GM18526 (cell line): ENCODE data around the gene VWA8.

Experiments
- POLR2A ChIP-seq: IDR thresholded peaks from 3 replicates; pipeline ENCODE4 v1.6.1; 2011; ENCODE audit not compliant: insufficient read length; ENCODE audit errors: extremely low read depth

The VWA8 gene

DNA sequence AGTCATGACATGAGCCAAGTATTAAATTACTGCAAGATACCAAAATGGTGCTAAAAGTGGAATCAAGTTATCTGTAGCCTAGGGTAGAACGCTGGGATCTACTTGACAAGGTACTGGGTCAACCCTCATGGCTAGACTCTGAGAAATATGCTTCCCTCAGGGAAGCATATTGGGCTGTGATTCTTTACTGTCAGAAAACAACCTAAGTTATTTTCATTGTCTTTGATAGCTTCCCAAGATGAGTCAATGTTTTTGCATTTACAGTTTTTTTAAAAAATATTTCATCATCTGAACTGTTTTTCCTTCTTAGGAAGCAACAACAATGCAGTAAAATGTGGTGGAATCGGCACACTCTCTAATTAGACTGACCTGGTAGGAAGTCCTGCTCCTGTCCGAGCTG is 285.6 kb downstream of the VWA8 start:
- TF ChIP-seq POLR2A: no peak

DNA sequence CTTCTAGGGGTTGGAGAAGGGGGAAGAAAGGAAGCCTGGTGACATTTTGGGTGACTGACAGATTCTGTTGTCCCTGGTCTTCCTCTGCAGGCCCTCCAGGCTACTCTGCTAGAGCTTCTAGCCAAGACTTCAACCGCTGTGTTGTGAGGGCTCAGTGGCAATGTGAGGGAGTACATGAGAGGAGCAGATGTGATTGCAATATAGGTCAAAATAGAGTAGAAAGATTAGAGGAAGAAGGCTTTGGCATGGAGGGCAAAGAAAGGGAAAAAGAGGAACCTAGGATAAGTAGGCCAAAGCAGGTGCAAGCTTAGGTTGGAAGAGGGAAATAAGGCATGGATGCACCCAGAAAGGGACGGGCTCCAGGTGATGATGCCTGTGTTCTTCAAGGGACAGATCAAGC is 286.7 kb downstream of the VWA8 start:
- TF ChIP-seq POLR2A: no peak

DNA sequence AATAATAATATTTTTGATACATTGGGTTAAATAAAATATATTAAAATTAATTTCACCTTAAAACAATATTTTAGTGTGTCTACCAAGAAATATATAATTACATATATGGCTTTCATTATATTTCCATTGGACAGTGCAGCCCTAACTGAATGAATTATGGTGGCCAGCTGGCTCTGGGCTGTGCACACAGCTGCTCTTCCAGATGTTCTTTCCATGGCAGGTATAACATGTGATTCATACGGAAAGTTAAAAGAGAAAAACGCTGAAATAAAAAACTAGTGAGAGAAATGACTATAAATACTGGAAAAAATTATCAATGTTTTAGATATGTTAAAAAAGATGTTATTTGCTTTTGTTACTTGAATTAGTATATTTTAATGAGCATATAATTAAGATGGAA is 287.3 kb downstream of the VWA8 start:
- TF ChIP-seq POLR2A: no peak

DNA sequence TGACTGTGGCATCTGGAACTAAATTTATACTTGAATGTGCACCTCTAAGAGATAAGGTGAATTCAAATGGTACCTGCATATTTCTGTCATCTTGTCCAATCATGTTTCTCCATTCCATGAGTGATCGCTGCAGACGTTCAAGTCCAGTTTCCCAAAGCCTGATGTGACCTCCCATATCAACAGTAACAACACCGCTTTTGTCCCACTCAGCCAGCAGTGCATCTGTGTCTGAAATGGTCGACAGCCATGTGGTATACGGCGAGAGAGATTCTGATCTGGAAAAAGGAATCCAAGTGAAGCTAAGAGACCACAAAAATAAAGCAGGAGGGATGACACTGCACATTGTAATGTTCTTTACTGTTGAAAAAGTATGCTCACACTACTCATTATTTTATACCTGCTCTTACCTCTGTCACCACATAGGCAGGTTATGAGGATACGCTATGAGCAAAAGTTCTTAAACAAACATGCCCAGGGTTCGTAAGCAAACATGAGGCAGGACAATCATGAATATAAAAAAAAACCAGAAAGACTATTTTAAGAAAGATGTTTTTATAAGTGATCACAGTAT is 290.0 kb downstream of the VWA8 start:
- no peak for TF ChIP-seq POLR2A

DNA sequence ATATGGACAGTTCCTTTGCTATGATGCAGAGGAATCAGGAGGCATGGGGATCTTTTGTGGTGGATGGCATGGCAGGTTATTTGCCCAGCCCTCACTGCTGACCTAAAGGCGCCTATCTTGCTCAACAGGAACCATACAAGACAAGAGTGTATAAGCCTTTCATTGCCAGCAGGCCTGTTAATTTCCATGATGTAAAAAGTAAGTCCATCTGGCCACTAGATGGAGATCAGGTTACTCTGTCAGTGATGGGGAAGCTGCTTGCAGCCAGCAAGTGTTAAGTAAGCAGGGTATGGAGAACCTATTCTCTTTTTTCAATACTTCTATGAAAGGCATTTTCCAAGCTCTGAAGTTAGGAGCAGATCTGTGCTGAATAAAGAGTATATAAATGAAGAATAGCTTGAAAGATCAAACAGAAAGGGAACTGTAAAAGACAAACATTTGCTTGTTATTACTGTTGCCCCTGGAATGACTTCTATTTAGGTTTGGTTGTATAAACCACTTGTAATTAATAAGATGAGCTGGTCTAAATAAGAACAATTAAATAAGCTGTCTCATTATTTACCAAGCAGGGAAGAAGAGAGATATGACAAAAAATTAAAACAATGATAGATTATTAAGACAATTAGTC is 292.7 kb downstream of the VWA8 start:
- TF ChIP-seq POLR2A: no peak

DNA sequence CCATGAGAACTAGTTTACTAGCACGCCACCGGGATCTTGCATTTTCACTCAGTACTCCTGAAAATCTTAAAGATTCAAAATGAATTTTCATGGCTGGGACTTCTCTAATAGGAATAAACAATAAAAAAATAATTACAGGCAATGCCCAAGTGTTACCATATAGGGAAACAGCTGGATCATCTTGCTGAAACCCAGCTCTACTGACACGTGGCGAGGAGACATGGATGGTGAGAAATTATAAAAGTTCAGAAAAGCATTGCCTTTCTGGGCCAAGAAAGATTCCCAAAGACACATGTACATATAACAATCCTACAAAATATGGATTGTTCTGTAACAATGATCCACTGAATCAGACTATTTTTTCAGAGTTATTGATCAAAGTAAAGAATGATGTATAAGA is 294.3 kb downstream of the VWA8 start:
- TF ChIP-seq POLR2A: no peak

DNA sequence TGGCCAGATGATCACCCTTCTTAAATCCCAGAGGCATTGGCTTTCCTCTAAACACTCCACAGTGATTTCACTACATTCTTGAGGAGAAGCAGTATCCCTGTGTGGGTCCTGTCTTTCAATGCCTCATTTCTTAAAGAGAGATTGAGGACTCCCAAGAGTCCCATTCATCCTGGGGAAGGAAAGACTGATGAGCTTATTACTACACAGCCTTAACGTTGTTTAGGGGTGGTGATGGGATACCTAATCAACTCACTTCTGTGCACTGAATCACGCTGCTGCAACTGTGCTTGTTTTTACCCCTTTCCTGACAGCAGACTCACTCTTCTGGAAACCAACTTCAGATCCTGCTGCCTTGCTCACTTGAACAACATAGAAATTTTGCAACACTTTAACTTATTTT is 300.5 kb downstream of the VWA8 start:
- no peak for TF ChIP-seq POLR2A

DNA sequence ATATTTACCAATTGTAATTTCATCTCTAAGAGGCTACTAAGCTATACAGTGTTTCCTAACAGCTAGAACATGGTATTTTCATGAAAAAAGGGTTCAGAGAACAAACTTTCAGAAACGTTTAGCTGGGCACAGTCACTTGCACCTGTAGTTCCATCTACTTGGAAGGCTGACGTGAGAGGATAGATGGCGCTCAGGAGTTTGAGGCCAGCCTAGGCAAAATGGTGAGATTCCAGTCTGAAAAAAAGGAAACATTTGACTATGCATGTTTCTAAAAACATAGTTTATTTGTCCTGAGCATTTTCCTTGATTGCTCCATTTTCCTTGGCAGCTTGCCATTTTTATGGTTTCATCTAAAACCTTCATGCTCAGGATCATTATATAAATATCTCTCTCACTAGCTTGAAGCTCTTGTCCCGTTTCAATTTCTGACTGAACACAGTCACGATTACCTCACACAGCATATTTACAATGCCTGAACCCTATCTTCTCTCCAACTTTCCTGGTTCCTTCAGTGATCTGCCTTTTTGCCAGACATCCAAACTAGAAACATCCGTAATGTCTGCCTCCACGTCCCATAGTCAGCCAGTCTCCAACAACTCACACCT is 302.8 kb downstream of the VWA8 start:
- TF ChIP-seq POLR2A: no peak

DNA sequence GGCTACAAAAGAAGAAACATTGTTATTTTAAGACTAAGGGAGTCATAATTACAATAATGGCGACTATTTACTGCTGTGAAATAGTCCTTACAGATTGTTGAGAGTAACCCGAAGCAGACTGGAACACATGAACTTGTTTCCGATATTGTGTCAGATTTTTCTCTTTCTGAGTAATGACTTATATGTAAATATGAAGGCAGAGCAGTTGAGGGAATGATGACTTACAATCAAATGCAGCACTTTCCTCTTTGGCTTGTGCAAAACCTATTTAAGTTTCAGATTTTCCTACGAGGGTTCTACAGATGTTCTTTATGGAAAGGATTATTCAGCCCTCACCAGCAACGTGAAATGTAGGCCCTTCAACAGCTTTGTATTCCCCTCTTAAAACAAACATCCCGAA is 304.9 kb downstream of the VWA8 start:
- no peak for TF ChIP-seq POLR2A

DNA sequence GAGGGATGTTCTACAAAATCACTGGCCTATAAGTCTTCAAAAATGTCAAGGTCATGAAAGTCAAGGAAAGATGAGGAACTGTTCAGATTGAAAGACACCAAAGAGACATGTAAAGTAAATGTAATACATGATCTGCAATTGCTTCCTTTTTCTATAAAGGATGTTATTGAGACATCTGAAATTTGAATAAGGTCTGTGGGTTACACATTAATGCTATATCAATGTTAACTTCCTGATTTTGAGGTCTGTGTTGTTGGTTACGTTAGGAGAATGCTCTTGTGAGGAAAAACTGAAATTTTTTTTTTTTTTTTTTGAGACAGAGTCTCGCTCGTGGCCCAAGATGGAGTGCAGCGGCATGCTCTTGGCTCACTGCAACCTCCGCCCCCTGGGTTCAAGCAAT is 306.1 kb downstream of the VWA8 start:
- TF ChIP-seq POLR2A: no peak

DNA sequence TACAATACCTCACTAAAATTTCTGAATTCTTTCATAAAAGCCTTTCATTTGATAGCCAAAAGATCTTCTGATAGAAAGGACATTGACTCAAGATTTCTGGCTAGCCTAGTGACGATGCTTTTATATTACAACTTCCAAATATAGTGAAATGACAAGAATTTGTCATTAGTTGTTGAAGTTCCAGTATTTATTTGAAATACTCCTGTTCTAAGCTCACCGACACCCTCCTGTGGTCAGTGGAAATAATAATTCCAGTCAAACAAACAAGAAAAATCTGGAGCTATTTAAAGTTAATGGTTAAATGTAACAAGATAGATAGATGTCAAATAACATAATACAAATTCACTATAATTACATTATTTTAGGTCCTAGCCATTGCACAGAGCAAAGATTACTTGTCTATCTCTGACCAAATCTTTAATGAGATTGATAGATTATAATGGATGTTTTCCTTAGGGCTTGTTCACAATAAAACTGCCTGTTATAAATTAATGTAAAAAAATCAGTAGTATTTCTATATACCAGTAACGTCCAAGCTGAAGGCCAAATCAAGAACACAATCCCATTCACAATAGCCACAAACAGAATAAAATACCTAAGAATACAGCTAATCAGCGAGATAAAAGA is 308.1 kb downstream of the VWA8 start:
- no peak for TF ChIP-seq POLR2A

DNA sequence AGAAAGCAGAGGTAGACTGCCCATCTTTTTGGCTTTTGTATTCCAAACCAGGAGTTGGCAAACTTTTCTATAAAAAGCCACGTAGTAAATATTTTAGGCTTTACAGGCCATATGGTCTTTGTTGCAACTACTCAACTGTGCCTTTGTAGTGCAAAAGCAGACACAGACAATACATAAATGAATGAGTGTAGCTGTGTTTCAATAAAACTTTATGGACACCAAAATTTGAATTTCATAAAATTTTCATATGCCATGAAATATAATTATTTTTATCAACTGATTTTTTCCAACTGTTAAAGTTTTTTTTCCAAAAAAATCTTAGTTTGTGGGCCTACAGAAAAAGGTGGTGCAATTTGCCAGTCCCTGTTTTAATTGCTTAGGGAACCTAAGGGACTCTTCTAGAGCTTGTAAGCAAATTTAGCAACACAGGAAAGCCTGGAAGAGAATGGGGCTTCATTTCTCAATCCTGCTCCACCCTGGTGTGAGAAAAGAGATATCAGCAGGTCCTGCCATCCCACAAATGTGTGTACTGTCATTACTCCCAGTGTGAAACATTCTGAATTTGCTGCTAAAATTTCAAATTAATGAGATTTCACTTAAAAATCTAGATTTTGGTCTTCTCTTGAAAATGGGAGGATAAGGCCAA is 309.4 kb downstream of the VWA8 start:
- TF ChIP-seq POLR2A: no peak

DNA sequence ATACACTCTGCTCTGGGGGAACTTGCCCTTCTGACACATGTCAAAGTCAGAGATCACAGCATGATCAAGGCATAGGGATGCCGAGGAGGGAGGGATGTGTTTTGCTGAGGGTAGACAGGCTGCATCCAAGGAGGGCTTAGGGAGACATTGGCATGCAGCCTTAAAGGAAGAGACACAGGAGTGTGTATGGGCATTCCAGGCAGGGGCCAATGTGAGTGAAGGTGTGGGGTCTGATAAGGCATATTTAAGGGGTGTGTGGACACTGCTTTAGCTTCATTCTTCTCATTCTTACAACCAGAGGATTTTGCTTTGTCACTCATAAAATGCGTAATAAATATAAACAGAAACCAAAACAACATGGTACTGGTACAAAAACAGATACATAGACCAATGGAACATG is 310.2 kb downstream of the VWA8 start:
- no peak for TF ChIP-seq POLR2A

DNA sequence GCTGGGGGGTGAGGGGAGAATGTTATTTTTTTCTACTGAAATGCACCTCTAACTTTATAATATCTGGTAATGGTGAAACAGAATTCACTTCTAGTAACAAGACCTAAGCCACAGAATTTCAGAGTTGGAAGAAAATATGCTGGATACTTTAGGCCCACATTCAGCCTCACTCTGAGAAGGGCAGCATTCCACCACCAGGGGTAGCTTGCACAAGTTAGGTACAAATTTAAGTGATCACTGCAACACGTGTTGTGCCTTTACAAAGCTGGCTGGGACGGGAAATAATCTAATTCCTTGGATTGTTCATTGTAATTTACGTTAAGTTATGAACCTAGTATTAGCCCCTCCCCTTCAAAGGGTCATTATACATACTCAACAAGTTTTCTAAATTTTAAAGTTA is 311.2 kb downstream of the VWA8 start:
- TF ChIP-seq POLR2A: no peak

DNA sequence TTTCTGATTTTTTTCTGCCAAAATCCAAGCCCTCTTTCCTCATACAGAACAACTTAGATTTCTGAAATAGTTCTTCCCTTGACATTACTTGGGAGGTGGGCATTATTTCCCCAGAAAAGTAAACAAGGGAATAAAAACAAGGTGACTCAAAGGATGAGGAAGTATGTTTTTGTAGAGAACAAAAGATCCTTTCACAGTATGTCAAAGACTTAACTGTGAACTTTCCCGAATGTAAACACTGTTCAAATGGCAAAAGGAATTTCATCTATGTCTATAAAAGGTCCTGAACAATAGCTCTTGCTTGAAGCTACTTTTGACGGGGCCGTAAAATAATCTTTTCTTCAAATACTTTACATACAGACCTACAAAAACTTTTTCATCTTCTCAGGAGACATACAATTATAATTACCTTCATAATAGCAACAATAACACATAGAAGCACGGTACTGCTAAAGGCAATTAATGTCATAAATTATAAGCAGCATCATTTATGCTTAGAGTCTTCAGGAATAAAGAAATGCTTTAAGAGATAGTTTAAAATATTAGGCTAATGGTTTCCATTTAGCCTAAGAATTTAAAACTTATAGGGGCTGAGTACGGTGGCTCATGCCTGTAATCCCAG is 312.5 kb downstream of the VWA8 start:
- TF ChIP-seq POLR2A: no peak

DNA sequence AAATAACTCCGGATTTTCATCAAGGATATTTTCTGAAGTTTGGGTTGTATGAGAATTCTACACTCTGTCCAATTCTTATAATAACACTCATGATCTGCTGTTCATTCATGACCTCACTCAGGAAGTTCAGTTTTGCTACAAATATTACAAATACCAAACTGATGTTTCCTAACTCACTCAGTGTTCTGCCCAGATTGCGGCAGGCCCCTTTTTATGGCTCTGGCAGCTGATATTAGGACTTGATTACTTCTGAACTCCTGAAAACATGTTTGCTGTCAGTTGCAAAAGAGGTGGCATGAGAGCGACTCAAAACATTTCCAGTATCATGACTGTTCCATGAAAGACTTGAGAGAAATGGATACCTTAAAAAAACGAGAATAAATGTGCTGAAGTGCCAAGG is 315.6 kb downstream of the VWA8 start:
- no peak for TF ChIP-seq POLR2A

DNA sequence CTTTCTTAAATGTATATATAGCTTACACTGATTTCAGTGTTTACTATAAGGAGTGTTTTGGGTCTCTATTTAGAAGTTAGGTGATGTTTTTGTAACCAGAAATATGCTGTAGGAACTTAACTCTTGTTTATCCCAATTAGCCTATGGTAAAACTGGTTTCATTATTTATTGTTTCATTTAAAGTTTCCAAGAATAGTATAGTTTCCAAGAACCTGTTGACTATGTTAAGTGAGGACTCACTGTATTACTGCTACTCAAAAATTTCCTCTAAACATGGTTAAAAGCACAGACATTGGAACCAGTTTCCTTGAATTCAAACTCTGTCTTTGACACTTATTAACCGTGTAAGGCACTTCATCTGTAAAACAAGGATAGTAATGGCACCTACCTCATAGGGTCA is 316.2 kb downstream of the VWA8 start:
- no peak for TF ChIP-seq POLR2A
